HepG2 (cell line): ENCODE data around the gene SRP14. TPM values are rescaled to one million over a fixed set of nuclear protein-coding genes. Genes with fewer than 3 reads are reported as not detected.
A peak's percentile ranks its signal among the peaks of the same experiment; 100 is the strongest.

ENCODE experiments used
- FOXP1 ChIP-seq, 2 experiments: fragments of 450-650 bp in 1 of 2; IDR thresholded peaks; 2 replicates each; pipeline ENCODE4 v1.6.1; 2017 to 2018; ENCODE audit warnings: antibody characterized with exemption in 1 of 2
- NR2F2 ChIP-seq: IDR thresholded peaks from 2 replicates; pipeline ENCODE4 v1.6.1; 2012; ENCODE audit warnings: low read depth, inconsistent platforms, borderline replicate concordance
- ZNF232 ChIP-seq: sonication (generic); formaldehyde crosslinking; IDR thresholded peaks from 2 replicates; pipeline ENCODE4 v1.4.0; 2020; ENCODE audit warnings: missing genetic modification reagents, borderline replicate concordance
- ZNF781 ChIP-seq: sonication (generic); formaldehyde crosslinking; IDR thresholded peaks from 2 replicates; pipeline ENCODE4 v1.5.1; 2020; ENCODE audit warnings: borderline replicate concordance, mild to moderate bottlenecking, missing genetic modification reagents; ENCODE audit errors: not compliant biosample characterization
- polyA plus RNA-seq, 8 experiments: library from polyadenylated mRNA; depleted of rRNA in 3 of 8; stranded (reverse) in 7 of 8; unstranded in 1 of 8; fragments of >200 nt; fragmentation: Illumina TruSeq in 4 of 8; extraction: Trizol in 4 of 8; gene quantifications; 2 replicates each; pipeline versions ENCODE4 v1.2.1 to v1.2.3, GENCODE V29; 2011 to 2016; ENCODE audit warnings: low read depth in 4 of 8, missing spikeins in 1 of 8, mixed read lengths in 1 of 8; ENCODE audit not compliant: insufficient read depth in 1 of 8
- total RNA-seq, 5 experiments: library from RNA; depleted of rRNA; stranded (reverse); fragments of >200 nt; fragmentation: Illumina TruSeq; extraction: Trizol; gene quantifications; 2 replicates each; pipeline ENCODE4 v1.2.3, GENCODE V29; 2016; ENCODE audit warnings: low read depth in 1 of 5
- TF ChIP-seq, protein P1 (sequence below): fragments of 450-650 bp; IDR thresholded peaks from 2 replicates; pipeline ENCODE4 v1.6.1; 2016
- TF ChIP-seq, protein P2 (sequence below): sonication (generic); formaldehyde crosslinking; IDR thresholded peaks from 2 replicates; pipeline ENCODE4 v1.4.0; 2020; ENCODE audit warnings: missing genetic modification reagents
- TF ChIP-seq, protein P3 (sequence below): sonication (generic); formaldehyde crosslinking; conservative IDR thresholded peaks from 2 replicates; pipeline ENCODE4 v1.4.0; 2020; ENCODE audit warnings: missing genetic modification reagents
- TF ChIP-seq, protein P4 (sequence below): sonication (generic); formaldehyde crosslinking; IDR thresholded peaks from one replicate; pipeline ENCODE4 v1.5.1; 2020; ENCODE audit warnings: mild to moderate bottlenecking, missing genetic modification reagents; ENCODE audit errors: not compliant biosample characterization

The SRP14 gene
- total and polyA plus RNA-seq, 2 of the 13 experiments (the other 11 are each of a cell fraction or from before 2014, with no cell fraction given), result 208 to 356 TPM

DNA sequence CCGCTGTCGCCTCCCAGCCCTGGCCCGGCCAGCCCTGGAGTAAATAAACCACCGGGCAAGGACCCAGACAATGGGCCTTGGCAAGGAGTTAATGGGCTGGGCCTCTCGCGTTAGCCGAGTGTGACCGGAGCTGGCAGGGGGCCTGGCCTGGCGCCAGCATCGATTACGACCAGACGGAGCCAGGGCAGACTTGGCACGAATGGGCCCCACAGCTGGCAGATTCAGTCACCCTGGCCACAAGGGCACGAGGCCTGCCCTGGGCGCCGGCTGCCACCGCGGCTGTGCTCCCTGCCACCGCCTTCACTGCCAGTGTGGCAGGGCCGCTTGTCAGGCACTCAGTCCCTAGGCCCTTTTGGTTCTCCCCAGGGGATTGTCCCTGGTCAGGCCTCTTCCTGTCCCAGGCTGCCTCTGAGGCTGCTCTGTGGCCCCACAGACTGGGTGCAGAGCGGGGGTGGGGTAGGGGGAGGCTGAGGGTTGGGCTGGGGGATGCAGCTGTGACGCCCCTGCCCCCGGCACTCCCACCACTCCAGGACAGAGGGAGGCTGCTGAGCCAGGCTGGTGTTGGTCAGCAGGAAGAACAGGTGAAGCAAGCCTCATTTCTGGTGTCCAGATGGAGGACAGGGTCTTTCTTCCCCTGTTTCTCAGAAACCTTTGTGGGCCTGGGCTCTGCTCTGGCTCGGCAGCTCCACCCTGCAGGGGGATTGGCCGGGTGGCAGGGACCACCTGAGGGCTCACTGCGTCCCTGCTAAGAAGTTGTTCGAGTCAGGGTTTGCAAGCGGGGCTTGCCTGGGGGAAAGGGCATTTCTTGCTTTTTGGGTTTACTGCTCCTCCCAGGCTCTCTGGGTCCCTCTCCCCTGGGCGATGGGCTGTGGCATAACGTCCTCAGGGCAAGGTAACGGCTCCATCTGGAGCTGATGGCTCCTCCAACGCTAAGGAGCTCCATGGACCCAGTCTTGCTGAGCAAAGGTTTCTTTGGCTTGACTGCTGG is 30.5 kb upstream of the SRP14 start (continued):
- TF ChIP-seq, protein P1, sequence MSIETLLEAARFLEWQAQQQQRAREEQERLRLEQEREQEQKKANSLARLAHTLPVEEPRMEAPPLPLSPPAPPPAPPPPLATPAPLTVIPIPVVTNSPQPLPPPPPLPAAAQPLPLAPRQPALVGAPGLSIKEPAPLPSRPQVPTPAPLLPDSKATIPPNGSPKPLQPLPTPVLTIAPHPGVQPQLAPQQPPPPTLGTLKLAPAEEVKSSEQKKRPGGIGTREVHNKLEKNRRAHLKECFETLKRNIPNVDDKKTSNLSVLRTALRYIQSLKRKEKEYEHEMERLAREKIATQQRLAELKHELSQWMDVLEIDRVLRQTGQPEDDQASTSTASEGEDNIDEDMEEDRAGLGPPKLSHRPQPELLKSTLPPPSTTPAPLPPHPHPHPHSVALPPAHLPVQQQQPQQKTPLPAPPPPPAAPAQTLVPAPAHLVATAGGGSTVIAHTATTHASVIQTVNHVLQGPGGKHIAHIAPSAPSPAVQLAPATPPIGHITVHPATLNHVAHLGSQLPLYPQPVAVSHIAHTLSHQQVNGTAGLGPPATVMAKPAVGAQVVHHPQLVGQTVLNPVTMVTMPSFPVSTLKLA, result no peak
- TF ChIP-seq ZNF232 (CRISPR knock-in tag) (no peak), FOXP1 (IDR thresholded peaks at IDR 0.05) (no peak), FOXP1 (CRISPR knock-in tag; IDR thresholded peaks at IDR 0.05) (0 out of 2 replicates have a peak, but pooled peaks have one; percentile 15), ZNF781 (CRISPR knock-in tag) (no peak), NR2F2 (no peak)
- TF ChIP-seq, protein P2, sequence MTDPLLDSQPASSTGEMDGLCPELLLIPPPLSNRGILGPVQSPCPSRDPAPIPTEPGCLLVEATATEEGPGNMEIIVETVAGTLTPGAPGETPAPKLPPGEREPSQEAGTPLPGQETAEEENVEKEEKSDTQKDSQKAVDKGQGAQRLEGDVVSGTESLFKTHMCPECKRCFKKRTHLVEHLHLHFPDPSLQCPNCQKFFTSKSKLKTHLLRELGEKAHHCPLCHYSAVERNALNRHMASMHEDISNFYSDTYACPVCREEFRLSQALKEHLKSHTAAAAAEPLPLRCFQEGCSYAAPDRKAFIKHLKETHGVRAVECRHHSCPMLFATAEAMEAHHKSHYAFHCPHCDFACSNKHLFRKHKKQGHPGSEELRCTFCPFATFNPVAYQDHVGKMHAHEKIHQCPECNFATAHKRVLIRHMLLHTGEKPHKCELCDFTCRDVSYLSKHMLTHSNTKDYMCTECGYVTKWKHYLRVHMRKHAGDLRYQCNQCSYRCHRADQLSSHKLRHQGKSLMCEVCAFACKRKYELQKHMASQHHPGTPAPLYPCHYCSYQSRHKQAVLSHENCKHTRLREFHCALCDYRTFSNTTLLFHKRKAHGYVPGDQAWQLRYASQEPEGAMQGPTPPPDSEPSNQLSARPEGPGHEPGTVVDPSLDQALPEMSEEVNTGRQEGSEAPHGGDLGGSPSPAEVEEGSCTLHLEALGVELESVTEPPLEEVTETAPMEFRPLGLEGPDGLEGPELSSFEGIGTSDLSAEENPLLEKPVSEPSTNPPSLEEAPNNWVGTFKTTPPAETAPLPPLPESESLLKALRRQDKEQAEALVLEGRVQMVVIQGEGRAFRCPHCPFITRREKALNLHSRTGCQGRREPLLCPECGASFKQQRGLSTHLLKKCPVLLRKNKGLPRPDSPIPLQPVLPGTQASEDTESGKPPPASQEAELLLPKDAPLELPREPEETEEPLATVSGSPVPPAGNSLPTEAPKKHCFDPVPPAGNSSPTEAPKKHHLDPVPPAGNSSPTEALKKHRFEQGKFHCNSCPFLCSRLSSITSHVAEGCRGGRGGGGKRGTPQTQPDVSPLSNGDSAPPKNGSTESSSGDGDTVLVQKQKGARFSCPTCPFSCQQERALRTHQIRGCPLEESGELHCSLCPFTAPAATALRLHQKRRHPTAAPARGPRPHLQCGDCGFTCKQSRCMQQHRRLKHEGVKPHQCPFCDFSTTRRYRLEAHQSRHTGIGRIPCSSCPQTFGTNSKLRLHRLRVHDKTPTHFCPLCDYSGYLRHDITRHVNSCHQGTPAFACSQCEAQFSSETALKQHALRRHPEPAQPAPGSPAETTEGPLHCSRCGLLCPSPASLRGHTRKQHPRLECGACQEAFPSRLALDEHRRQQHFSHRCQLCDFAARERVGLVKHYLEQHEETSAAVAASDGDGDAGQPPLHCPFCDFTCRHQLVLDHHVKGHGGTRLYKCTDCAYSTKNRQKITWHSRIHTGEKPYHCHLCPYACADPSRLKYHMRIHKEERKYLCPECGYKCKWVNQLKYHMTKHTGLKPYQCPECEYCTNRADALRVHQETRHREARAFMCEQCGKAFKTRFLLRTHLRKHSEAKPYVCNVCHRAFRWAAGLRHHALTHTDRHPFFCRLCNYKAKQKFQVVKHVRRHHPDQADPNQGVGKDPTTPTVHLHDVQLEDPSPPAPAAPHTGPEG (CRISPR knock-in tag), result no peak
- TF ChIP-seq, protein P3, sequence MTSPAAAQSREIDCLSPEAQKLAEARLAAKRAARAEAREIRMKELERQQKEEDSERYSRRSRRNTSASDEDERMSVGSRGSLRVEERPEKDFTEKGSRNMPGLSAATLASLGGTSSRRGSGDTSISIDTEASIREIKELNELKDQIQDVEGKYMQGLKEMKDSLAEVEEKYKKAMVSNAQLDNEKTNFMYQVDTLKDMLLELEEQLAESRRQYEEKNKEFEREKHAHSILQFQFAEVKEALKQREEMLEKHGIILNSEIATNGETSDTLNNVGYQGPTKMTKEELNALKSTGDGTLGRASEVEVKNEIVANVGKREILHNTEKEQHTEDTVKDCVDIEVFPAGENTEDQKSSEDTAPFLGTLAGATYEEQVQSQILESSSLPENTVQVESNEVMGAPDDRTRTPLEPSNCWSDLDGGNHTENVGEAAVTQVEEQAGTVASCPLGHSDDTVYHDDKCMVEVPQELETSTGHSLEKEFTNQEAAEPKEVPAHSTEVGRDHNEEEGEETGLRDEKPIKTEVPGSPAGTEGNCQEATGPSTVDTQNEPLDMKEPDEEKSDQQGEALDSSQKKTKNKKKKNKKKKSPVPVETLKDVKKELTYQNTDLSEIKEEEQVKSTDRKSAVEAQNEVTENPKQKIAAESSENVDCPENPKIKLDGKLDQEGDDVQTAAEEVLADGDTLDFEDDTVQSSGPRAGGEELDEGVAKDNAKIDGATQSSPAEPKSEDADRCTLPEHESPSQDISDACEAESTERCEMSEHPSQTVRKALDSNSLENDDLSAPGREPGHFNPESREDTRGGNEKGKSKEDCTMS (CRISPR knock-in tag), result no peak
- TF ChIP-seq, protein P4, sequence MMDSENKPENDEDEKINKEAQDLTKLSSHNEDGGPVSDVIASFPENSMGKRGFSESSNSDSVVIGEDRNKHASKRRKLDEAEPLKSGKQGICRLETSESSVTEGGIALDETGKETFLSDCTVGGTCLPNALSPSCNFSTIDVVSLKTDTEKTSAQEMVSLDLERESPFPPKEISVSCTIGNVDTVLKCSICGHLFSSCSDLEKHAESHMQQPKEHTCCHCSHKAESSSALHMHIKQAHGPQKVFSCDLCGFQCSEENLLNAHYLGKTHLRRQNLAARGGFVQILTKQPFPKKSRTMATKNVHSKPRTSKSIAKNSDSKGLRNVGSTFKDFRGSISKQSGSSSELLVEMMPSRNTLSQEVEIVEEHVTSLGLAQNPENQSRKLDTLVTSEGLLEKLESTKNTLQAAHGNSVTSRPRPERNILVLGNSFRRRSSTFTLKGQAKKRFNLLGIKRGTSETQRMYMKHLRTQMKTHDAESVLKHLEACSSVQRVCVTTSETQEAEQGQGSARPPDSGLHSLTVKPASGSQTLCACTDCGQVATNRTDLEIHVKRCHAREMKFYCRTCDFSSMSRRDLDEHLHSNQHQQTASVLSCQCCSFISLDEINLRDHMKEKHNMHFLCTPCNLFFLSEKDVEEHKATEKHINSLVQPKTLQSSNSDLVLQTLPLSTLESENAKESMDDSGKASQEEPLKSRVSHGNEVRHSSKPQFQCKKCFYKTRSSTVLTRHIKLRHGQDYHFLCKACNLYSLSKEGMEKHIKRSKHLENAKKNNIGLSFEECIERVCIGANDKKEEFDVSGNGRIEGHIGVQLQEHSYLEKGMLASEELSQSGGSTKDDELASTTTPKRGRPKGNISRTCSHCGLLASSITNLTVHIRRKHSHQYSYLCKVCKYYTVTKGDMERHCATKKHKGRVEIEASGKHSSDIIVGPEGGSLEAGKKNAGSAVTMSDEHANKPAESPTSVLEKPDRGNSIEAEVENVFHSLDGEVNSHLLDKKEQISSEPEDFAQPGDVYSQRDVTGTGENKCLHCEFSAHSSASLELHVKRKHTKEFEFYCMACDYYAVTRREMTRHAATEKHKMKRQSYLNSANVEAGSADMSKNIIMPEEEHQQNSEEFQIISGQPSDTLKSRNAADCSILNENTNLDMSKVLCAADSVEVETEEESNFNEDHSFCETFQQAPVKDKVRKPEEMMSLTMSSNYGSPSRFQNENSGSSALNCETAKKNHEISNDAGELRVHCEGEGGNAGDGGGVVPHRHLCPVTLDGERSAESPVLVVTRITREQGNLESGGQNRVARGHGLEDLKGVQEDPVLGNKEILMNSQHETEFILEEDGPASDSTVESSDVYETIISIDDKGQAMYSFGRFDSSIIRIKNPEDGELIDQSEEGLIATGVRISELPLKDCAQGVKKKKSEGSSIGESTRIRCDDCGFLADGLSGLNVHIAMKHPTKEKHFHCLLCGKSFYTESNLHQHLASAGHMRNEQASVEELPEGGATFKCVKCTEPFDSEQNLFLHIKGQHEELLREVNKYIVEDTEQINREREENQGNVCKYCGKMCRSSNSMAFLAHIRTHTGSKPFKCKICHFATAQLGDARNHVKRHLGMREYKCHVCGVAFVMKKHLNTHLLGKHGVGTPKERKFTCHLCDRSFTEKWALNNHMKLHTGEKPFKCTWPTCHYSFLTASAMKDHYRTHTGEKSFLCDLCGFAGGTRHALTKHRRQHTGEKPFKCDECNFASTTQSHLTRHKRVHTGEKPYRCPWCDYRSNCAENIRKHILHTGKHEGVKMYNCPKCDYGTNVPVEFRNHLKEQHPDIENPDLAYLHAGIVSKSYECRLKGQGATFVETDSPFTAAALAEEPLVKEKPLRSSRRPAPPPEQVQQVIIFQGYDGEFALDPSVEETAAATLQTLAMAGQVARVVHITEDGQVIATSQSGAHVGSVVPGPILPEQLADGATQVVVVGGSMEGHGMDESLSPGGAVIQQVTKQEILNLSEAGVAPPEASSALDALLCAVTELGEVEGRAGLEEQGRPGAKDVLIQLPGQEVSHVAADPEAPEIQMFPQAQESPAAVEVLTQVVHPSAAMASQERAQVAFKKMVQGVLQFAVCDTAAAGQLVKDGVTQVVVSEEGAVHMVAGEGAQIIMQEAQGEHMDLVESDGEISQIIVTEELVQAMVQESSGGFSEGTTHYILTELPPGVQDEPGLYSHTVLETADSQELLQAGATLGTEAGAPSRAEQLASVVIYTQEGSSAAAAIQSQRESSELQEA (CRISPR knock-in tag), result no peak
